ENCODE measurements around the gene ARL14. TPM values are rescaled to one million over a fixed set of nuclear protein-coding genes. Genes with fewer than 3 reads are reported as not detected.

ARL14 gene
- polyA plus RNA-seq: 0.26 TPM in 1 of 2 replicates, not detected in the other

DNA sequence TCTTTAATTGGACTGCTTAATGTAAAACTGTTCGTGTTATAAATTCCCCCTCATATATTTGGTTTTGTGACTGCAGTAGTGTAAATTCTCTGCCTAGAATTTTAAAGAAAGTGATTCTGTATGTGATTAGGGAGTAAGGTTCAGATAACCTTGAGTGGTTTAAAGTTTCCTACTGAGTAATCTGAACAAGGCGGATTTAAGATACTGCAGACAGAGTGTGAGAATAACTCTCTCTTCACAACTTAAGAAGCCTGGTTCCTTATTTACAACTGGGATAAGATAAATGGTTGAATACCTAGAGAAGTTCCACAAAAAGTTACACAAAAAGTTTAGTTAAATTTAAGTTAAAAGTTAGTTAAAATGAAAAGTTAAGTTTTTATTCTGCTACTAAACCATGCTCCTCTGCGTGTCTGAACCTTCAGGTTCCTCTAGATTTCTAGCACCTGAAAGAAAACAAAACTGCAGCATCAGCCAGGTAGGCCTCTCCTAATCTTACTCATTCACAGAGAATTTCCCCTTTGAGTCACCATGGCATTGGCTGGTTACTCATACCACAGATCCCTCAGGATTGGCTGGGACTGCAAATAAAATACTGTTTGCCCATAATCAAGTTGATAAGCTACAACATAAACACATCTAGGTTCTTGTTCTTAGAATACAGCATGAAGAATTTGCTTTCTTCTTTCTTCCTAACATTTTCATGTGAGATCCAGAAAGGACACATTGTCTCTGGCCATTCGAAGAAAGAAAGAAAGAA is at the start of gene ARL14:
ARL14 (plus strand) TSS at position 614 of the 757 bp plus-strand sequence. CDS start 187 bp downstream, outside the sequence.

Other genes with a start within 250 kb of the ARL14 start
- 0.54 and 1.1 TPM in 2 replicates for gene TRIM59, start 227.4 kb upstream of the ARL14 start, polyA plus RNA-seq
- gene KPNA4, start 111.6 kb upstream of the ARL14 start, polyA plus RNA-seq: 35.0 and 36.1 TPM in 2 replicates
- 20.3 and 23.6 TPM in 2 replicates for gene PPM1L, start 79.1 kb downstream of the ARL14 start, polyA plus RNA-seq